Activated T-cell treated with anti-CD3 and anti-CD28 coated beads, Interleukin-2, amount 50 U/mL, for 72 hours (primary cell): ENCODE data around the gene TFAM. TPM values are rescaled to one million over a fixed set of nuclear protein-coding genes. Genes with fewer than 3 reads are reported as not detected.
"Not testable (repeated sequence)": the region's sequence is repeated elsewhere in the genome, so short reads cannot be mapped to it uniquely, and the experiment has no call there.

Experiments
- ATAC-seq, 2 donors: fragments of 150-1000 bp; cut with Tn5 transposase; replicated peaks in 1 of 2; 2 replicates each; pipeline ENCODE4 v1.10.0; 2021; ENCODE audit warnings: moderate library complexity in 2 of 2, mild to moderate bottlenecking in 1 of 2
- DNase-seq, 2 donors: peaks; one replicate each; pipeline ENCODE4 v3.0.0; 2021 to 2022; ENCODE audit warnings: mixed read lengths in 1 of 2
- H3K27ac Mint-ChIP-seq: one replicate; pipeline ENCODE4 v1.8.0; 2022; ENCODE audit warnings: mild to moderate bottlenecking, moderate library complexity, mixed read lengths
- H3K27me3 Mint-ChIP-seq: one replicate; pipeline ENCODE4 v1.8.0; 2022; ENCODE audit warnings: low read depth, mixed read lengths
- H3K36me3 Mint-ChIP-seq, 2 donors: one replicate each; pipeline ENCODE4 v1.8.0; 2022; ENCODE audit warnings: mixed read lengths in 2 of 2, mild to moderate bottlenecking in 1 of 2; ENCODE audit not compliant: insufficient read depth in 2 of 2
- H3K4me1 Mint-ChIP-seq: one replicate; pipeline ENCODE4 v1.8.0; 2022; ENCODE audit warnings: low read depth, mixed read lengths
- H3K4me3 Mint-ChIP-seq, 2 donors: one replicate each; pipeline ENCODE4 v1.8.0; 2022; ENCODE audit warnings: mild to moderate bottlenecking in 2 of 2, mixed read lengths in 2 of 2, moderate library complexity in 2 of 2
- H3K9me3 Mint-ChIP-seq, 2 donors: one replicate each; pipeline ENCODE4 v1.8.0; 2022; ENCODE audit warnings: mixed read lengths in 2 of 2
- total RNA-seq, 2 donors: library from RNA; stranded (reverse); gene quantifications; one replicate each; pipeline ENCODE4 v1.2.3, GENCODE V29; 2022

The TFAM gene
- total RNA-seq, 2 donors from 2014 or later: 72.4 to 89.8 TPM

- DNase-seq: no peak
- no peaks in the 10 kb centered on the region for H3K9me3 Mint-ChIP-seq
- H3K4me3 Mint-ChIP-seq: no peak overlapping the region
- ATAC-seq: no peak
- peaks cover 3 to 27% of the 10 kb centered on the region in 2 donors for H3K36me3 Mint-ChIP-seq
- peaks cover 49% of the 10 kb centered on the region for H3K4me1 Mint-ChIP-seq
- no peaks in the 10 kb centered on the region for H3K27me3 Mint-ChIP-seq
- no peak overlapping the region for H3K27ac Mint-ChIP-seq
Observed at GRCh38 chr10:58389024-58389423, 3.8 kb downstream of the TFAM start.

DNA sequence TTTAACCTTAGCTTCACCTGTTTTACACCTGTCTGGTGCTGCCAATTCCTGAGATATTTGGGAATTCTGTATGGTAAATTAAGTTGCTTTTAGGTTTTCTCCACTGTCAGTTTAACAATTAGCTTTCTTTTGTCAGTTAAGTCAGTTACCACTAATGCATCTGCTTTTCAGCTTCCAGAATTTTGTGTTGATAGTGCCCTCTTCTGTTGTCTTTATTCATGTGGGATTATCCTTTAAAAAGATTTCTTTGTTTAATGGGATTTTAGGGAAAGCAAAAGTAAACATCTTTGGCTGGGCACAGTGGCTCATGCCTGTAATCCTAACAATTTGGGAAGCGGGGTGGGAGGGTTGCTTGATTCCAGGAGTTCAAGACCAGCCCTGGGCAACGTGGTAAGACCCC, 8.1 kb downstream of the TFAM start:
- no peak for ATAC-seq
- H3K27ac Mint-ChIP-seq: no peak overlapping the region
- no peaks in the 10 kb centered on the region for H3K9me3 Mint-ChIP-seq
- peaks cover 3 to 29% of the 10 kb centered on the region in 2 donors for H3K36me3 Mint-ChIP-seq
- DNase-seq: no peak
- H3K4me3 Mint-ChIP-seq: no peak overlapping the region
- peaks cover 19% of the 10 kb centered on the region for H3K4me1 Mint-ChIP-seq
- no peaks in the 10 kb centered on the region for H3K27me3 Mint-ChIP-seq

DNA sequence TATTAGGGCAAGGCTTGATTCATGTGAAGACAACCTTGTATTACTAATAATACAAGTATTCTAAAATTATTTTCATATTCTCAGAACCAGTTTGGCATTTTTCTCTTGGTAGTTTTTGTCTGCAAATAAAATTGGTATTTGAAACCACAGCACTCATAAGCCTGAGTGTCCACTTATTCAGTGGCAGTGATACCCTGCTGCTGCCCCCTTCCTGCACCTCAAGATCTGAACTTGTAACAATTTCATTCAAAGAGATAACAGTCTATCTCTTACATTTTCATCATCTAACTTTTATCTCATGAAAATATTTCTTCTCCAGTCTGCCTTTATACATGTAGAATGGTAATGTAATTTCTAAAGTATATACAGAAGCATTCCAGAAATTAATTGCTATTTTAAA, 9.3 kb downstream of the TFAM start:
- peaks cover 9% of the 10 kb centered on the region for H3K4me1 Mint-ChIP-seq
- no peak overlapping the region for H3K27ac Mint-ChIP-seq
- ATAC-seq (no peak), DNase-seq (no peak)
- H3K9me3 Mint-ChIP-seq: no peaks in the 10 kb centered on the region
- peaks cover 3 to 24% of the 10 kb centered on the region in 2 donors for H3K36me3 Mint-ChIP-seq
- H3K4me3 Mint-ChIP-seq: no peak overlapping the region
- no peaks in the 10 kb centered on the region for H3K27me3 Mint-ChIP-seq

DNA sequence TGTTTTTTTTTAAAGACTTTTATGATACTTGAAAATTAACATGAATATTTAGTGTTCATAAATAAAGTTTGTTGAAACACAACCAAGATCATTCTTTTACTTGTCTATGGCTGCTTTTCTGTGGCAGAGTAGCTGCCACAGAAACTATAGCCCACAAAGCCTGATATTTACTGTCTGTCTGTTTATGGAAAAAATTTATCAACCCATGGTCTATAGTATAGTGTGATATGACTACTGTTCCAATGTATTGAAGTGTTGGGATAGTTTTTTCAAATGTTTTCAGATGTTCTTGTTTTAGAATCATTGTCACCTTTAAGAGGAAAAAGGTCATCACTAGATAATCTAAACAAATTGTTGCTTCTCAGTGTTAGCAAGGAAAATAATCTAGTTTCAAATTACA, 10.8 kb downstream of the TFAM start:
- Mint-ChIP-seq H3K27ac (no peak overlapping the region), H3K27me3 (no peaks in the 10 kb centered on the region), H3K4me1 (no peaks in the 10 kb centered on the region), H3K9me3 (no peaks in the 10 kb centered on the region), H3K4me3 (no peak overlapping the region), H3K36me3 (peaks cover 3 to 19% of the 10 kb centered on the region in 2 donors)
- ATAC-seq: no peak
- no peak for DNase-seq

DNA sequence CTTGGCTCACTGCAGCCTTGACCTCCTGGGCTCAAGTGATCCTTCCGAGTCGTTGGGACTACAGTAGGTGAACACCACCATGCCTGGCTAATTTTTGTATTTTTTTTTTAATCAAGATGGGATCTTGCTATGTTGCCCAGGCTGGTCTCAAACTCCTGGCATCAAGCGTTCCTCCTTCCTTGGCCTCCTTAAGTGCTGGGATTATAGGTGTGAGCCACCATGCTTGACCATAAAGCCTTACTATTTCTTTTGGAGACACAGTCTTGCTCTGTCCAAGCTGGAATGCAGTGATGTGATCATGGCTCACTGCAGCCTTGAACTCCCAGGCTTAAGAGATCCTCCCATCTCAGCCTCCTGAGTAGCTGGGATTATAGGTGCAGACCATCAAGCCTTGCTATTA, 12.6 kb downstream of the TFAM start:
- peaks cover 3 to 13% of the 10 kb centered on the region in 2 donors for H3K36me3 Mint-ChIP-seq
- DNase-seq: no peak
- no peaks in the 10 kb centered on the region for H3K4me1 Mint-ChIP-seq
- H3K4me3 Mint-ChIP-seq: no peak overlapping the region
- no peak for ATAC-seq
- no peaks in the 10 kb centered on the region for H3K27me3 Mint-ChIP-seq
- H3K9me3 Mint-ChIP-seq: no peaks in the 10 kb centered on the region
- peak overlapping the region; percentile 35 for H3K27ac Mint-ChIP-seq

GRCh38 chr10:58399410-58399809, 14.2 kb downstream of the TFAM start:
- Mint-ChIP-seq H3K4me1 (no peaks in the 10 kb centered on the region), H3K4me3 (no peak overlapping the region), H3K27ac (no peak overlapping the region), H3K36me3 (peaks cover 3 to 12% of the 10 kb centered on the region in 2 donors), H3K9me3 (no peaks in the 10 kb centered on the region), H3K27me3 (no peaks in the 10 kb centered on the region)
- DNase-seq (no peak), ATAC-seq (no peak)

DNA sequence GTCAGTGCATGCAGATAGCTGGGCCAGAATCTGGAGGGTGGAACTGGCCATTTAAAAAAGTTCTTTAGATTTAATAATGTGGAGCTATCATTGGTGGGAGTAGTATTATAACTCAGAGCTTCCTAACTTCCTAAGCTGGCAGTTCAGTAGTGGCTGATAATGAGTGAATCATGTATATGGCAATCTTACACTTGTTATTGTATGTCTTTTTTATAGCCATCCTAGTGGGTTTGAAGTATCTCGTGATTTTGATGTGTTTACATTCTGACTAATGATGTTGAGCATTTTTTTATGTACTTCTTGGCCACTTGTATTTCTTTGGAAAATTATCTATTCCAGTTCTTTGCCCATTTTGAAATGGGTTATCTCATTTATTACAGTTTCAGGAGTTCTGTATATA, 15.4 kb downstream of the TFAM start:
- ATAC-seq: no peak
- Mint-ChIP-seq H3K4me1 (no peaks in the 10 kb centered on the region), H3K9me3 (no peaks in the 10 kb centered on the region), H3K36me3 (peaks cover 1 to 4% of the 10 kb centered on the region in 2 donors), H3K4me3 (no peak overlapping the region), H3K27ac (no peak overlapping the region), H3K27me3 (no peaks in the 10 kb centered on the region)
- DNase-seq: no peak

DNA sequence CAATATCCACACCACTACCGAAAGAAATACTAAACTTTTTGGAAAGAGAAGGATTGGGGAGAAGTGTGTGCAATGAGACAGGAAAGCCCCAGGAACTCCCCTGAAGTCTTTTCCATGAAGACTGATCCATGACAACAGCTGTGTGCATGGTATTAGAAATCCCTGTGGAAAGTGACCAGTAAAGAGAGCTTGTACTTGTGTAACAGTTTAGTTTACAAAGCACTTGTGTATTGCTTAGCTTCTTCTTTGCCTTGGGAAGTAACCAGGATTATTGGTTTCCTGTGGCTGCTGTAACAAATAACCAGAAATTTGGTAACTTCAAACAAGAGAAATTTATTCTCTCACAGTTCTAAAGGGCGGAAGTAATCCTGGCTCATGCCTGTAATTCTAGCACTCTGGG, 18.8 kb downstream of the TFAM start:
- no peak for DNase-seq

GRCh38 chr10:58409956-58410610, 24.9 kb downstream of the TFAM start:
- no peaks in the 10 kb centered on the region for H3K4me1 Mint-ChIP-seq
- H3K36me3 Mint-ChIP-seq: no peaks in the 10 kb centered on the region

More for the DNA sequence above, 18.8 kb downstream of the TFAM start:
- peaks cover 0 to 2% of the 10 kb centered on the region in 2 donors for H3K36me3 Mint-ChIP-seq
- ATAC-seq: no peak
- no peaks in the 10 kb centered on the region for H3K27me3 Mint-ChIP-seq
- H3K4me3 Mint-ChIP-seq: no peak overlapping the region
- no peaks in the 10 kb centered on the region for H3K4me1 Mint-ChIP-seq
- H3K27ac Mint-ChIP-seq: no peak overlapping the region
- H3K9me3 Mint-ChIP-seq: no peaks in the 10 kb centered on the region

GRCh38 chr10:58412502-58412961, 27.3 kb downstream of the TFAM start:
- no peak for ATAC-seq
- Mint-ChIP-seq H3K27me3 (peaks cover 12% of the 10 kb centered on the region), H3K27ac (no peak overlapping the region), H3K9me3 (peaks cover 0 to 3% of the 10 kb centered on the region in 2 donors), H3K4me1 (no peaks in the 10 kb centered on the region), H3K36me3 (no peaks in the 10 kb centered on the region), H3K4me3 (no peak overlapping the region)
- no peak for DNase-seq

More at GRCh38 chr10:58409956-58410610, 24.9 kb downstream of the TFAM start:
- Mint-ChIP-seq H3K9me3 (peaks cover 0 to 3% of the 10 kb centered on the region in 2 donors), H3K27ac (no peak overlapping the region), H3K27me3 (peaks cover 5% of the 10 kb centered on the region), H3K4me3 (no peak overlapping the region)
- DNase-seq (no peak), ATAC-seq (no peak)

- Mint-ChIP-seq H3K4me1 (no peaks in the 10 kb centered on the region), H3K27me3 (peaks cover 12% of the 10 kb centered on the region), H3K9me3 (peaks cover 0 to 6% of the 10 kb centered on the region in 2 donors), H3K27ac (no peak overlapping the region), H3K36me3 (peaks cover 0 to 2% of the 10 kb centered on the region in 2 donors), H3K4me3 (no peak overlapping the region)
- ATAC-seq: no peak
- DNase-seq: no peak
Observed at GRCh38 chr10:58414270-58415041, 29.2 kb downstream of the TFAM start.

- no peak overlapping the region for H3K27ac Mint-ChIP-seq
- H3K4me3 Mint-ChIP-seq: no peak overlapping the region
- H3K4me1 Mint-ChIP-seq: no peaks in the 10 kb centered on the region
- H3K9me3 Mint-ChIP-seq: peaks cover 3 to 6% of the 10 kb centered on the region in 2 donors
- DNase-seq (no peak), ATAC-seq (no peak)
- H3K36me3 Mint-ChIP-seq: peaks cover 2 to 3% of the 10 kb centered on the region in 2 donors
- peaks cover 16% of the 10 kb centered on the region for H3K27me3 Mint-ChIP-seq
Observed at GRCh38 chr10:58415757-58416156, 30.5 kb downstream of the TFAM start.

DNA sequence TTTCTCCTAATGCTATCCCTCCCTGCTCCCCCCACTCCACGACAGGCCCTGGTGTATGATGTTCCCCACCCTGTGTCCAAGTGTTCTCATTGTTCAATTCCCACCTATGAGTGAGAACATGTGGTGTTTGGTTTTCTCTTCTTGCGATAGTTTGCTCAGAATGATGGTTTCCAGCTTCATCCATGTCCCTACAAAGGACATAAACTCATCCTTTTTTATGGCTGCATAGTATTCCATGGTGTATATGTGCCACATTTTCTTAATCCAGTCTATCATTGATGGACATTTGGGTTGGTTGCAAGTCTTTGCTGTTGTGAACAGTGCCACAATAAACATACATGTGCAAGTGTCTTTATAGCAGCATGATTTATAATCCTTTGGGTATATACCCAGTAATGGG, 32.7 kb downstream of the TFAM start:
- ATAC-seq, DNase-seq, H3K9me3 Mint-ChIP-seq, H3K36me3 Mint-ChIP-seq, H3K27ac Mint-ChIP-seq, H3K4me1 Mint-ChIP-seq, H3K4me3 Mint-ChIP-seq: not testable (repeated sequence)
- peaks cover 20% of the 10 kb centered on the region for H3K27me3 Mint-ChIP-seq
